HG02973 (cell line): ENCODE data around the gene TIGD3.

Experiments used
- ATAC-seq: cut with Tn5 transposase; IDR thresholded peaks from one replicate; pipeline ENCODE4 v1.9.1; 2021; ENCODE audit warnings: moderate library complexity; ENCODE audit not compliant: unreplicated experiment

TIGD3 gene

GRCh38 chr11:65404638-65405339 is 50.2 kb downstream of the TIGD3 start:
- no peak for ATAC-seq
